Mammary epithelial cell (primary cell): Measurements from ENCODE around the gene BNIP2.

Experiments
- CTCF ChIP-seq, 2 donors: IDR thresholded peaks in 1 of 2; conservative IDR thresholded peaks in 1 of 2; 2 replicates each; pipeline ENCODE4 v1.5.1; 2011 to 2012; ENCODE audit warnings: inconsistent platforms in 2 of 2, low read length in 2 of 2, mild to moderate bottlenecking in 2 of 2, control low read depth in 1 of 2, low read depth in 1 of 2; ENCODE audit not compliant: insufficient read depth in 1 of 2; ENCODE audit errors: extremely low read depth in 1 of 2
- EZH2 ChIP-seq: IDR thresholded peaks from 2 replicates; pipeline ENCODE4 v1.6.1; 2012; ENCODE audit warnings: low read length, inconsistent platforms, borderline replicate concordance

GRCh38 chr15:59736181-59736580 is 47.1 kb upstream of the BNIP2 start:
- no peak for TF ChIP-seq CTCF (conservative IDR thresholded peaks at IDR 0.05 in 1 of 2, IDR thresholded peaks at IDR 0.05 in 1 of 2; ENCODE audit: extremely low read depth in 1 of 2, insufficient read depth in 1 of 2, low read depth in 1 of 2, low read length in 2 of 2)
- no peak for TF ChIP-seq EZH2
